Tibial nerve (tissue), 4 donors: ENCODE data around the gene NOD2. TPM values are rescaled to one million over a fixed set of nuclear protein-coding genes. Genes with fewer than 3 reads are reported as not detected.

Source experiments
- DNase-seq, 2 donors: peaks; one replicate each; pipeline ENCODE4 v3.0.0-alpha.2; 2019; ENCODE audit warnings: low spot score in 2 of 2
- H3K27ac ChIP-seq, 4 donors: fragments of 200-600 bp; sonication (generic) in 3 of 4; one replicate each; pipeline ENCODE4 v1.5.1; 2017 to 2019; ENCODE audit warnings: mild to moderate bottlenecking in 1 of 4
- H3K27me3 ChIP-seq, 2 donors: fragments of 200-600 bp; sonication (generic) in 1 of 2; one replicate each; pipeline versions ENCODE4 v1.5.1 to v1.6.0; 2017 to 2019
- H3K36me3 ChIP-seq, 3 donors: fragments of 200-600 bp; sonication (generic); one replicate each; pipeline ENCODE4 v1.5.1; 2018 to 2019
- H3K4me1 ChIP-seq, 4 donors: fragments of 200-600 bp; sonication (generic) in 3 of 4; one replicate each; pipeline ENCODE4 v1.5.1; 2017 to 2019
- H3K4me3 ChIP-seq, 4 donors: fragments of 200-600 bp; sonication (generic) in 3 of 4; one replicate each; pipeline ENCODE4 v1.5.1; 2017 to 2019; ENCODE audit warnings: mild to moderate bottlenecking in 1 of 4, moderate library complexity in 1 of 4
- H3K9me3 ChIP-seq, 4 donors: fragments of 200-600 bp; sonication (generic) in 3 of 4; one replicate each; pipeline ENCODE4 v1.5.1; 2017 to 2019
- CTCF ChIP-seq, 5 experiments: fragments of 200-600 bp in 3 of 5; fragments of 450-650 bp in 2 of 5; sonication (generic) in 3 of 5; IDR thresholded peaks; one replicate each; pipeline ENCODE4 v1.5.1; 2016 to 2019; ENCODE audit warnings: antibody characterized with exemption in 5 of 5, mild to moderate bottlenecking in 3 of 5, moderate library complexity in 2 of 5
- EP300 ChIP-seq, 2 donors: sonication (generic); formaldehyde crosslinking; IDR thresholded peaks; one replicate each; pipeline ENCODE4 v1.6.1; 2017; ENCODE audit warnings: antibody characterized with exemption in 2 of 2, mild to moderate bottlenecking in 1 of 2
- POLR2A ChIP-seq, 2 donors: fragments of 450-650 bp; IDR thresholded peaks; one replicate each; pipeline ENCODE4 v1.6.1; 2017; ENCODE audit warnings: antibody characterized with exemption in 2 of 2, mild to moderate bottlenecking in 2 of 2, moderate library complexity in 2 of 2
- WGBS, 2 donors: methylation state at CpG; one replicate each; pipeline ENCODE4 v1.1.5; 2018; 5-methylcytosine and 5-hydroxymethylcytosine counted together
- total RNA-seq, 4 donors: library from RNA; depleted of rRNA; stranded (reverse); fragments of >200 nt; gene quantifications; one replicate each; pipeline ENCODE4 v1.1.0, GENCODE V29; 2016

The NOD2 gene
- total RNA-seq, 4 donors from 2014 or later = 1.3 to 10.2 (median 2.7) TPM

GRCh38 chr16:50721549-50722404, 28.4 kb downstream of the NOD2 start:
- no peak overlapping the region for H3K27ac ChIP-seq
- H3K9me3 ChIP-seq = no peaks in the 10 kb centered on the region
- DNase-seq = no peak
- TF ChIP-seq EP300 (IDR thresholded peaks at IDR 0.05) (no peak), CTCF (IDR thresholded peaks at IDR 0.05) (no peak), POLR2A (IDR thresholded peaks at IDR 0.05) (no peak)
- peaks cover 0 to 20% (median 0%) of the 10 kb centered on the region in 3 donors for H3K36me3 ChIP-seq
- no peaks in the 10 kb centered on the region for H3K27me3 ChIP-seq
- H3K4me1 ChIP-seq = no peaks in the 10 kb centered on the region
- no peak overlapping the region for H3K4me3 ChIP-seq
- WGBS, 2 donors = 92% methylated on average over 6 of the region's 6 CpGs

- no peak for DNase-seq
- peaks cover 0 to 20% (median 0%) of the 10 kb centered on the region in 3 donors for H3K36me3 ChIP-seq
- H3K27me3 ChIP-seq = no peaks in the 10 kb centered on the region
- H3K27ac ChIP-seq = no peak overlapping the region
- WGBS, 2 donors = 89 to 93% methylated on average over 1 of the region's 1 CpG
- no peaks in the 10 kb centered on the region for H3K9me3 ChIP-seq
- no peaks in the 10 kb centered on the region for H3K4me1 ChIP-seq
- no peak overlapping the region for H3K4me3 ChIP-seq
- no peak for TF ChIP-seq EP300 (IDR thresholded peaks at IDR 0.05)
- no peak for TF ChIP-seq CTCF (IDR thresholded peaks at IDR 0.05)
- TF ChIP-seq POLR2A (IDR thresholded peaks at IDR 0.05) = no peak
These were observed 29.0 kb downstream of the NOD2 start for GRCh38 chr16:50722405-50722737.

GRCh38 chr16:50722960-50723359, 29.6 kb downstream of the NOD2 start:
- TF ChIP-seq CTCF (IDR thresholded peaks at IDR 0.05) (no peak), POLR2A (IDR thresholded peaks at IDR 0.05) (no peak), EP300 (IDR thresholded peaks at IDR 0.05) (no peak)
- H3K9me3 ChIP-seq = no peaks in the 10 kb centered on the region
- peaks cover 0 to 20% (median 0%) of the 10 kb centered on the region in 3 donors for H3K36me3 ChIP-seq
- no peak overlapping the region for H3K4me3 ChIP-seq
- H3K4me1 ChIP-seq = no peaks in the 10 kb centered on the region
- 80 to 84% methylated on average over 2 of the region's 2 CpGs for WGBS, 2 donors
- no peak overlapping the region for H3K27ac ChIP-seq
- no peaks in the 10 kb centered on the region for H3K27me3 ChIP-seq
- no peak for DNase-seq

GRCh38 chr16:50724306-50724705, 30.9 kb downstream of the NOD2 start:
- H3K36me3 ChIP-seq = peaks cover 0 to 20% (median 0%) of the 10 kb centered on the region in 3 donors
- no peak for DNase-seq
- no peaks in the 10 kb centered on the region for H3K9me3 ChIP-seq
- no peaks in the 10 kb centered on the region for H3K27me3 ChIP-seq
- no peaks in the 10 kb centered on the region for H3K4me1 ChIP-seq
- TF ChIP-seq CTCF (IDR thresholded peaks at IDR 0.05) = no peak
- no peak for TF ChIP-seq POLR2A (IDR thresholded peaks at IDR 0.05)
- no peak for TF ChIP-seq EP300 (IDR thresholded peaks at IDR 0.05)
- no peak overlapping the region for H3K27ac ChIP-seq
- H3K4me3 ChIP-seq = no peak overlapping the region

- H3K4me1 ChIP-seq = peaks cover 0 to 8% (median 0%) of the 10 kb centered on the region in 4 donors
- no peak overlapping the region for H3K27ac ChIP-seq
- DNase-seq = no peak
- no peak overlapping the region for H3K4me3 ChIP-seq
- no peaks in the 10 kb centered on the region for H3K36me3 ChIP-seq
- TF ChIP-seq EP300 (IDR thresholded peaks at IDR 0.05) (no peak), CTCF (IDR thresholded peaks at IDR 0.05) (no peak), POLR2A (IDR thresholded peaks at IDR 0.05) (no peak)
- no peaks in the 10 kb centered on the region for H3K9me3 ChIP-seq
- H3K27me3 ChIP-seq = no peaks in the 10 kb centered on the region
- WGBS, 2 donors = 65 to 72% methylated on average over 6 of the region's 6 CpGs
These were observed 38.0 kb downstream of the NOD2 start for GRCh38 chr16:50731130-50731988.
